GM12872 (cell line): ENCODE data around the gene NADSYN1.

Source experiments
- TF ChIP-seq, protein P1 (sequence below): IDR thresholded peaks from 3 replicates; pipeline ENCODE4 v1.5.1; 2011; ENCODE audit warnings: low read depth, mild to moderate bottlenecking, low read length, moderate library complexity; ENCODE audit not compliant: insufficient read depth

The NADSYN1 gene

DNA sequence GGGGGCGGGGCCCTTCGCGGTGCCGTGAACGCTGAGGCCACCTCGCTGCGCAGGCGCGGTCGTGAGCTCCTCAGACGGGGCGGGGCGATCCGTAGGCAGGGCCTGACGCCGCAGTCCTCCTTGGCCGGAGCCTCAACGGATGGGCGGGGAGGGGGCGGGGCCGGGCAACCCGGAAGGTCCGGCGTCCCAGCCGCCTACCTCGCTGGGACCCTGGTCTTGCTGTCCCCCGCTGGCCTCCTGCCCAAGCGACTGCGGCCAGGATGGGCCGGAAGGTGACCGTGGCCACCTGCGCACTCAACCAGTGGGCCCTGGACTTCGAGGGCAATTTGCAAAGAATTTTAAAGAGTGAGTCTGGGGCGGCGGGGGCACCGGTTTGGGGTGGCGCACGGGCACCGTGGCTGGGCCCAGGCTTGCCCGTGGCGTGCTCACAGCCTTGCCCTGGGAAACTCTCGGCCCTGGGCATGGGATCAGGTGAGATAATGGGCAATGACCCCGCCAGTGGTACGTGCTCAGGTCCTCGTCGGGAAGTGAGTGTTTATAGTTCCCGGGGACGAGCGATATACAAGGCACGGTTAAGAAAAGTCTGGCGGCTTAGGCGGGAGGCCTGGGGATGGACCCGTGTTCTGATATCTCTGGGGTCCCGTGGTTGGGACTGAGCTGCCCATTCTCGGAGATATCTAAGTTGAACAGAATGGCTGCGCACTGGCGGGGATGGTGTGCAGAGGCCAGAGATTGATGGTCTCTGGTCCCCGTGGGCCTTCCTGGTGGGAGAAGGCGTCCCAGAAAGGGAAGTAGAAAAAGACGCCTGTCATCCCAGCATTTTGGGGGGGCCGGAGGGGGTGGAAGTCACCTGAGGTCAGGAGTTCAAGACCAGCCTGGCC lies at the start of gene NADSYN1:
Gene NADSYN1, plus strand, starts transcription at position 167 of the 881 bp plus-strand sequence. Its CDS starts 94 bp downstream, at position 261.
- TF ChIP-seq, protein P1, sequence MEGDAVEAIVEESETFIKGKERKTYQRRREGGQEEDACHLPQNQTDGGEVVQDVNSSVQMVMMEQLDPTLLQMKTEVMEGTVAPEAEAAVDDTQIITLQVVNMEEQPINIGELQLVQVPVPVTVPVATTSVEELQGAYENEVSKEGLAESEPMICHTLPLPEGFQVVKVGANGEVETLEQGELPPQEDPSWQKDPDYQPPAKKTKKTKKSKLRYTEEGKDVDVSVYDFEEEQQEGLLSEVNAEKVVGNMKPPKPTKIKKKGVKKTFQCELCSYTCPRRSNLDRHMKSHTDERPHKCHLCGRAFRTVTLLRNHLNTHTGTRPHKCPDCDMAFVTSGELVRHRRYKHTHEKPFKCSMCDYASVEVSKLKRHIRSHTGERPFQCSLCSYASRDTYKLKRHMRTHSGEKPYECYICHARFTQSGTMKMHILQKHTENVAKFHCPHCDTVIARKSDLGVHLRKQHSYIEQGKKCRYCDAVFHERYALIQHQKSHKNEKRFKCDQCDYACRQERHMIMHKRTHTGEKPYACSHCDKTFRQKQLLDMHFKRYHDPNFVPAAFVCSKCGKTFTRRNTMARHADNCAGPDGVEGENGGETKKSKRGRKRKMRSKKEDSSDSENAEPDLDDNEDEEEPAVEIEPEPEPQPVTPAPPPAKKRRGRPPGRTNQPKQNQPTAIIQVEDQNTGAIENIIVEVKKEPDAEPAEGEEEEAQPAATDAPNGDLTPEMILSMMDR: no peak

DNA sequence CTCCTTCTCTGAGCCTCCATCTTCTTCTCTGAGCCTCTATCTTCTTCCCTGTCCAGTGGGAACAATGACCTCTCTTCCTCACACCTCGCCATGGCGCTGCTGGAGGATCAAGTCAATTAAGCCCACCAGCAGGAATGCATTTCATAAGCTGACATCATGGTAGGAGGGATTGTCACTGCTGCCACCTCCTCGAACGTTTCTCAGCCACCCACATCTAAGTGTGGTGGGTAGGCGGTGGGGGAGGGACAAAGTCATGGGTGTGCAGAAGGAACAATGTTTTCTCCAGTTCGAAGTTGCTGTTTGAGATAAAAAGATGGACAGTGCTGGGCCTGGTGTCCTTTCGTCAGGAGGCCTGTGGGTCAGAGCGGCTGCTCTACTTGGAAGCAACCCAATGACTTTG lies 48.8 kb upstream of the NADSYN1 start:
- TF ChIP-seq, protein P1: no peak

DNA sequence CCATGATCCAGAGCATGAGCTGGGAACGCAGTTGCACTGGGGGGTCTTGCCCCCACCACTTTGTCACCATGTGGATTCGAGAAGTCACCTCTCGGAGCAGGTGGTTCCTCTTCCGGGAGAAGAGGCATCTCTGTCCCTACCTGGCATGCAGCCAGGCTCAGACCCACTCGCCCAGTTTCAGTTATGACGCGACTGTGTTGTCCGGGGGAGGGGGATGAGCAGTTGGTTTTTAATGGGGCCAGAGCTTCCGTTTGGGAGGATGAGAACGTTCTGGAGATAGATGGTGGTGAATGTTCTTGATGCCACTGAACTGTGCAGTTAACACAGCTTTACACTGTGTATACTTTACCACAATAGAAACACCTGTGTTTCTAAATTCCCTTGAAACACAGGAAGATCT lies 46.3 kb upstream of the NADSYN1 start:
- TF ChIP-seq, protein P1: no peak

DNA sequence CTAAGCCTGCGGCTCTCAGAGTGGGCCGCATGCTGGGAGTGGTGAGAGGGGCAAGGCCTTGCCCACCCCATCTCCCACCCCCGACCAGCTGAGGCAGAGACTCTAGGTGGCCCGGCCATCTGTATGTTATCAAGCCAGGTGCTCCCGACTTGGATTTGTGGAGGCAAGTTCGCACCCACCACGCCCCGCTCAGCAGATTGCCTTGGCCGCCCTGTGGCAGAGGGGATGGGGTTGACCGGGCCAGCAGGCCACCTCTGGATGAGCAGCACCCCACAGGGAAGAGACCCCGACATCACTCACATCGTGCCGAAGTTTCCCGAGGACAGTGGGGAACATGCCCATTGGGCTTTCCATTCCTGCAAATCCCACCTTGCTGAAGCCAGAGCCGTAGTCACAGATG lies 45.6 kb upstream of the NADSYN1 start:
- TF ChIP-seq, protein P1: no peak

DNA sequence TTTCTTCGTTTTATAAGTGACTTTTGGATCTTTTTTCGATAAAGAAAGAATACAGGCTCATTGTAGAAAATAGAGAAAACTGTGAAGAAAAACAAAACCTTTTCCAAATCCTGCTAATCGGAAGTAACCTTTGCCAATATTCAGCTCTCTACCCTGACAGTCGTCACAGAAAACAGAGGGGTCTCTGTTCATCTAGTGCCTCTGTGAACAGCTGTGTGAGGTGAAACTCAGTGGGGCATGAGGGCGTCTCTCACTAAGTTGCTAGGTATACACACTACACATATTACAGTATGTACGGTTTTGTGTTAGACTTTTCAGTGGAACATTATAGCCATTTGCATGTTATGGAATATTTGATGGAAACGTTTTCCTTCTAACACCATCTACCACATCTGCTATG lies 44.2 kb upstream of the NADSYN1 start:
- TF ChIP-seq, protein P1: no peak

DNA sequence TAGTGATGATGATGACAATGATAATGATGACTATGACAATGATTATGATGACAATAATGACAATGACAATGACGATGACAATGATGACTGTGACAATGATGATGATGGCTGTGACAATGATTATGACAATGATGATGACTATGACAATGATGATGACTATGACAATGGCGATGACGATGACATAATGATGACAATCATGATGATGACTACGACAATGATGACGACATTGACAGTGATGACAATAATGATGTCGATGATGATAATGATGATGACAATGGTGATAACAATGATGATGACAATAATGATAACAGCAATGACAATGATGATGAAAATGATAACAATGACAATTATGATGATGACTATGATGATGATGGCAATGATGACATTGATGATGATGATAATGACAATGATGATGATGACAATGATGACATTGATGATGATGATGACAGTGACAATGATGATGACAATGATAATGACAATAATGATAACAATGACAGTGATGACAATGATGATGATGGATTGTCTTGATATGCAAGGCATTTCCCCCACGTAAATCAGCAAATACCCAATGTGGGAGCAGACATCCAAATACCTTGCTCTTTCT lies 42.5 kb upstream of the NADSYN1 start:
- TF ChIP-seq, protein P1: no peak

DNA sequence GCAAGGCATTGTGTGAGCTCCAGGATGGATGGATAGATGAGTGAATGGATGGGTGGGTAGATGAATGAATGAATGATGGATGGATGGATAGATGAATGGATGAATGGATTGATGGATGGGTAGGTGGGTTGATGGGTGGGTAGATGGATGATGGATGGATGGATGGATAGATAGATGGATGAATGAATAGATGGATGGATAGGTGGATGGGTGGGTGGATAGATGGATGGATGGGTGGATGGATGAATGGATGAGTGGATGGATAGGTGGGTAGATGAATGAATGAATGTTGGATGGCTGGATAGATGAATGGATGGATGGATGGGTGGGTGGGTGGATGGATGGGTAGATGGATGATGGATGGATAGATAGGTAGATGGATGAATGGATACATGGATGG lies 38.4 kb upstream of the NADSYN1 start:
- TF ChIP-seq, protein P1: no peak
